Endothelial cell of umbilical vein (primary cell): Measurements from ENCODE around the gene TMEM170A. TPM values are rescaled to one million over a fixed set of nuclear protein-coding genes. Genes with fewer than 3 reads are reported as not detected.

Source experiments
- BruUV-seq: library from RNA; stranded (reverse); fragments of 400-500 nt; replicated peaks from 2 replicates; lab custom pipeline; 2021; lab: Mats Ljungman, UMichigan
- CTCF ChIA-PET: fragments of 300-600, 350-600 bp; sonication (Branson Sonifier 250); formaldehyde crosslinking; loops from one replicate; lab custom pipeline; 2021; ENCODE audit warnings: antibody characterized with exemption, inconsistent platforms; lab: Charles Lee
- POLR2A ChIA-PET: fragments of 300-600, 350-600 bp; sonication (Branson Sonifier 250); formaldehyde crosslinking; loops from one replicate; lab custom pipeline; 2021; ENCODE audit warnings: antibody characterized with exemption, inconsistent platforms; lab: Charles Lee
- DNase-seq: peaks from one replicate; pipeline ENCODE4 v3.0.0-alpha.2; 2011; ENCODE audit warnings: low read depth, low spot score
- FAIRE-seq: peaks from 2 replicates; lab custom pipeline; 2011; peaks lifted over from hg19 to GRCh38; lab: Jason Lieb, UNC
- H2AFZ ChIP-seq: 2 replicates; pipeline ENCODE4 v1.6.0; 2012; ENCODE audit warnings: low read depth, low read length, control low read depth, inconsistent platforms
- H3K27ac ChIP-seq: 2 replicates; pipeline ENCODE4 v1.5.1; 2011; ENCODE audit warnings: low read depth, mild to moderate bottlenecking, control low read depth, low read length, moderate library complexity; ENCODE audit not compliant: insufficient read depth
- H3K27me3 ChIP-seq, 2 experiments: 2 replicates each; pipeline versions ENCODE4 v1.6.0 to v1.6.1; 2011; ENCODE audit warnings: low read length in 2 of 2, mixed read lengths in 1 of 2; ENCODE audit not compliant: control insufficient read depth in 2 of 2, insufficient read depth in 2 of 2
- H3K36me3 ChIP-seq, 2 experiments: 2 replicates in 1 of 2; 3 replicates in 1 of 2; pipeline ENCODE4 v1.5.1; 2011; ENCODE audit warnings: low read length in 2 of 2, mild to moderate bottlenecking in 1 of 2, moderate library complexity in 1 of 2; ENCODE audit not compliant: control insufficient read depth in 2 of 2, insufficient read depth in 2 of 2; ENCODE audit errors: extremely low read depth in 1 of 2
- H3K4me1 ChIP-seq: 3 replicates; pipeline ENCODE4 v1.5.1; 2011; ENCODE audit warnings: mild to moderate bottlenecking, low read length; ENCODE audit not compliant: control insufficient read depth, insufficient read depth; ENCODE audit errors: extremely low read depth
- H3K4me2 ChIP-seq: 2 replicates; pipeline ENCODE4 v1.6.1; 2011; ENCODE audit warnings: low read length, control low read depth, mixed read lengths; ENCODE audit not compliant: insufficient read depth
- H3K4me3 ChIP-seq, 3 experiments: fragments of 200-600 bp in 1 of 3; sonication (generic), shearing (Covaris generic) in 1 of 3; replicated peaks in 1 of 3; 2 replicates each; pipeline ENCODE4 v1.5.1; 2011 to 2016; ENCODE audit warnings: control low read depth in 3 of 3, low read length in 3 of 3, mild to moderate bottlenecking in 2 of 3, inconsistent platforms in 1 of 3, low read depth in 1 of 3, moderate library complexity in 1 of 3; ENCODE audit not compliant: insufficient read depth in 1 of 3
- H3K79me2 ChIP-seq: 2 replicates; pipeline ENCODE4 v1.6.0; 2012; ENCODE audit warnings: low read length, inconsistent platforms; ENCODE audit not compliant: control insufficient read depth, insufficient read depth
- H3K9ac ChIP-seq: replicated peaks from 2 replicates; pipeline ENCODE3; 2011; ENCODE audit warnings: low read length, control low read depth; ENCODE audit not compliant: insufficient read depth; ENCODE audit errors: extremely low read depth
- H3K9me1 ChIP-seq: replicated peaks from 3 replicates; pipeline ENCODE4 v1.6.0; 2011; ENCODE audit warnings: mild to moderate bottlenecking, low read length; ENCODE audit not compliant: control insufficient read depth, insufficient read depth; ENCODE audit errors: extremely low read depth
- H3K9me3 ChIP-seq: replicated peaks from 2 replicates; pipeline ENCODE4 v1.5.1; 2012; ENCODE audit warnings: low read length, inconsistent platforms; ENCODE audit not compliant: control insufficient read depth, insufficient read depth
- H4K20me1 ChIP-seq: replicated peaks from 2 replicates; pipeline ENCODE3; 2011; ENCODE audit warnings: mild to moderate bottlenecking, low read length; ENCODE audit not compliant: control insufficient read depth, insufficient read depth; ENCODE audit errors: extremely low read depth
- EZH2 ChIP-seq: IDR thresholded peaks from 2 replicates; pipeline ENCODE4 v1.6.1; 2012; ENCODE audit warnings: borderline replicate concordance, low read depth, mild to moderate bottlenecking, moderate library complexity, low read length, inconsistent platforms; ENCODE audit not compliant: severe bottlenecking
- FOS ChIP-seq: IDR thresholded peaks from 2 replicates; pipeline ENCODE4 v1.6.1; 2011; ENCODE audit warnings: mild to moderate bottlenecking, low read length, moderate library complexity, borderline replicate concordance; ENCODE audit not compliant: insufficient read depth
- GATA2 ChIP-seq: IDR thresholded peaks from 2 replicates; pipeline ENCODE4 v1.7.0; 2011; ENCODE audit warnings: low read depth, mild to moderate bottlenecking, moderate library complexity, mixed read lengths, low read length; ENCODE audit not compliant: insufficient read length, insufficient read depth
- JUN ChIP-seq: IDR thresholded peaks from 2 replicates; pipeline ENCODE4 v1.6.1; 2011; ENCODE audit warnings: borderline replicate concordance, low read depth; ENCODE audit not compliant: insufficient read length, insufficient read depth
- MYC ChIP-seq: IDR thresholded peaks from one replicate; pipeline ENCODE4 v1.6.1; 2011; ENCODE audit warnings: mild to moderate bottlenecking, low read depth, low read length
- POLR2A ChIP-seq: IDR thresholded peaks from 2 replicates; pipeline ENCODE4 v1.6.1; 2012; ENCODE audit warnings: low read depth, mild to moderate bottlenecking, control low read depth, low read length
- POLR2AphosphoS5 ChIP-seq: IDR thresholded peaks from 2 replicates; pipeline ENCODE4 v1.6.1; 2012; ENCODE audit warnings: low read depth, mild to moderate bottlenecking, control low read depth, low read length, moderate library complexity; ENCODE audit not compliant: insufficient read depth
- dilution Hi-C: fragments of 300-500 bp; cut with MboI; formaldehyde crosslinking; loops from one replicate; pipeline ENCODE4 v1.15.0; 2019; ENCODE audit warnings: low sequenced_read_pairs; ENCODE audit not compliant: extremely low pct_ligation_motif_present
- intact Hi-C: fragments of 100-400 bp; cut with micrococcal nuclease; formaldehyde crosslinking; loops from one replicate; pipeline ENCODE4 v1.10.0; 2022
- polyA plus RNA-seq, 4 experiments: library from polyadenylated mRNA; depleted of rRNA in 3 of 4; stranded (reverse) in 3 of 4; unstranded in 1 of 4; fragments of >200 nt; gene quantifications; 2 replicates each; pipeline versions ENCODE4 v1.2.1 to v1.2.3, GENCODE V29; 2011 to 2012; ENCODE audit warnings: missing spikeins in 1 of 4
- total RNA-seq: library from RNA; stranded (reverse); gene quantifications from 2 replicates; pipeline ENCODE4 v1.2.3, GENCODE V29; 2021
- TF ChIP-seq, protein P1 (sequence below), 2 donors: IDR thresholded peaks; 1 replicate in 1 of 2; 2 replicates in 1 of 2; pipeline ENCODE4 v1.5.1; 2011; ENCODE audit warnings: low read length in 2 of 2, mild to moderate bottlenecking in 2 of 2, moderate library complexity in 2 of 2, control low read depth in 1 of 2, inconsistent platforms in 1 of 2, low read depth in 1 of 2; ENCODE audit not compliant: insufficient read depth in 1 of 2; ENCODE audit errors: extremely low read depth in 1 of 2
- TF ChIP-seq, protein P2 (sequence below): IDR thresholded peaks from 2 replicates; pipeline ENCODE4 v1.6.1; 2011; ENCODE audit not compliant: insufficient read depth, insufficient read length

Gene TMEM170A
- total and polyA plus RNA-seq, 2 donors (not counting 3 experiments of a cell fraction or from before 2014, with no cell fraction given): 12.9 to 22.2 TPM

DNA sequence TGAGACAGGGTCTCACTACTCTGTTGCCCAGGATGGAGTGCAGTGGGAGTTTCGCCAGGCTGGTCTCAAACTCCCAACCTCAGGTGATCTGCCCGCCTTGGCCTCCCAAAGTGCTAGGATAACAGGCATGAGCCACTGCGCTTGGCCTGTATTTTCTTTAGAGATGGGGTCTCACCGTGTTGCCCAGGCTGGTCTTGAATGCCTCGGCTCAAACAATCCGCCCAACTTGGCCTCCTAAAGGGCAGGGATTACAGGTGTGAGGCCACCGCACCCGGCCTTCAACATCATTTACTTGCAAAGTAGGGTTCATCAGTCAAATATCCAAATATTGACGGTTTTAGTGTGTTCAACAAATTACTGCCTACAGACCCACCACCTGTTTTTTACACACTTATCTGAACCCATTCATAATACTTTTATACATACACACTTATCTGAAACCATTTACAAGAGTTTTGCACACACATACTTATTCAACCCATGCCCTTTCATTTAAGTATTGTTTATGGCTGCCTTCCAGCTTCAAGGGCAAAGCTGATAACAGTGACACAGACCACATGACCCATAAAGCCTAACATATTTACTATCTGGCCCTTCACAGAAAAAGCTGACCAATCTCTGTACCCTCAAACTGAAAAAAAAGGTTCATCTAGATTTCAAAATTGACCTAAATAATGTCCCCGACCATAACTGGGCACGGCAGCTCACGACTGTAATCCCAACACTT is 11.9 kb downstream of the TMEM170A start:
- H4K20me1 ChIP-seq: no peaks in the 10 kb centered on the region
- no peak overlapping the region for H3K4me2 ChIP-seq
- H3K27me3 ChIP-seq: no peaks in the 10 kb centered on the region
- H3K4me1 ChIP-seq: peaks cover 2% of the 10 kb centered on the region
- CTCF ChIA-PET: interaction anchor here (1.1 to 2.1 kb wide), 3 partner anchors 11 to 253 kb away, joined by 3 to 9 read pairs (median 4); partner anchors contain the start of gene TMEM170A
- POLR2A ChIA-PET: no interaction called here
- BruUV-seq: no TSS peak
- H3K9me3 ChIP-seq: no peaks in the 10 kb centered on the region
- dilution Hi-C loops: no loop called here
- H3K4me3 ChIP-seq: no peak overlapping the region
- no peak for FAIRE-seq
- TF ChIP-seq, protein P1, sequence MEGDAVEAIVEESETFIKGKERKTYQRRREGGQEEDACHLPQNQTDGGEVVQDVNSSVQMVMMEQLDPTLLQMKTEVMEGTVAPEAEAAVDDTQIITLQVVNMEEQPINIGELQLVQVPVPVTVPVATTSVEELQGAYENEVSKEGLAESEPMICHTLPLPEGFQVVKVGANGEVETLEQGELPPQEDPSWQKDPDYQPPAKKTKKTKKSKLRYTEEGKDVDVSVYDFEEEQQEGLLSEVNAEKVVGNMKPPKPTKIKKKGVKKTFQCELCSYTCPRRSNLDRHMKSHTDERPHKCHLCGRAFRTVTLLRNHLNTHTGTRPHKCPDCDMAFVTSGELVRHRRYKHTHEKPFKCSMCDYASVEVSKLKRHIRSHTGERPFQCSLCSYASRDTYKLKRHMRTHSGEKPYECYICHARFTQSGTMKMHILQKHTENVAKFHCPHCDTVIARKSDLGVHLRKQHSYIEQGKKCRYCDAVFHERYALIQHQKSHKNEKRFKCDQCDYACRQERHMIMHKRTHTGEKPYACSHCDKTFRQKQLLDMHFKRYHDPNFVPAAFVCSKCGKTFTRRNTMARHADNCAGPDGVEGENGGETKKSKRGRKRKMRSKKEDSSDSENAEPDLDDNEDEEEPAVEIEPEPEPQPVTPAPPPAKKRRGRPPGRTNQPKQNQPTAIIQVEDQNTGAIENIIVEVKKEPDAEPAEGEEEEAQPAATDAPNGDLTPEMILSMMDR (IDR thresholded peaks at IDR 0.05; ENCODE audit: extremely low read depth in 1 of 2, insufficient read depth in 1 of 2, low read depth in 1 of 2, low read length in 2 of 2): no peak
- TF ChIP-seq EZH2 (no peak), POLR2A (no peak), JUN (no peak), POLR2AphosphoS5 (no peak), FOS (no peak), MYC (no peak), GATA2 (no peak)
- TF ChIP-seq, protein P2, sequence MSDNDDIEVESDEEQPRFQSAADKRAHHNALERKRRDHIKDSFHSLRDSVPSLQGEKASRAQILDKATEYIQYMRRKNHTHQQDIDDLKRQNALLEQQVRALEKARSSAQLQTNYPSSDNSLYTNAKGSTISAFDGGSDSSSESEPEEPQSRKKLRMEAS: no peak
- H3K9ac ChIP-seq: no peak overlapping the region
- peaks cover 44% of the 10 kb centered on the region for H3K79me2 ChIP-seq
- no peaks in the 10 kb centered on the region for H3K9me1 ChIP-seq
- peaks cover 2 to 8% of the 10 kb centered on the region in 2 experiments for H3K36me3 ChIP-seq
- H3K27ac ChIP-seq: no peak overlapping the region
- intact Hi-C loops: no loop called here
- H2AFZ ChIP-seq: no peak overlapping the region
- peak; percentile 61 for DNase-seq
